Endothelial cell of umbilical vein (primary cell): ENCODE data around the gene CNKSR3. TPM values are rescaled to one million over a fixed set of nuclear protein-coding genes. Genes with fewer than 3 reads are reported as not detected.

Source experiments
- BruUV-seq: library from RNA; stranded (reverse); fragments of 400-500 nt; replicated peaks from 2 replicates; lab custom pipeline; 2021; lab: Mats Ljungman, UMichigan
- CTCF ChIA-PET: fragments of 300-600, 350-600 bp; sonication (Branson Sonifier 250); formaldehyde crosslinking; loops from one replicate; lab custom pipeline; 2021; ENCODE audit warnings: antibody characterized with exemption, inconsistent platforms; lab: Charles Lee
- POLR2A ChIA-PET: fragments of 300-600, 350-600 bp; sonication (Branson Sonifier 250); formaldehyde crosslinking; loops from one replicate; lab custom pipeline; 2021; ENCODE audit warnings: antibody characterized with exemption, inconsistent platforms; lab: Charles Lee
- DNase-seq: peaks from one replicate; pipeline ENCODE4 v3.0.0-alpha.2; 2011; ENCODE audit warnings: low read depth, low spot score
- FAIRE-seq: peaks from 2 replicates; lab custom pipeline; 2011; peaks lifted over from hg19 to GRCh38; lab: Jason Lieb, UNC
- H2AFZ ChIP-seq: 2 replicates; pipeline ENCODE4 v1.6.0; 2012; ENCODE audit warnings: low read depth, low read length, control low read depth, inconsistent platforms
- H3K27ac ChIP-seq: 2 replicates; pipeline ENCODE4 v1.5.1; 2011; ENCODE audit warnings: low read depth, mild to moderate bottlenecking, control low read depth, low read length, moderate library complexity; ENCODE audit not compliant: insufficient read depth
- H3K27me3 ChIP-seq, 2 experiments: 2 replicates each; pipeline versions ENCODE4 v1.6.0 to v1.6.1; 2011; ENCODE audit warnings: low read length in 2 of 2, mixed read lengths in 1 of 2; ENCODE audit not compliant: control insufficient read depth in 2 of 2, insufficient read depth in 2 of 2
- H3K36me3 ChIP-seq, 2 experiments: 2 replicates in 1 of 2; 3 replicates in 1 of 2; pipeline ENCODE4 v1.5.1; 2011; ENCODE audit warnings: low read length in 2 of 2, mild to moderate bottlenecking in 1 of 2, moderate library complexity in 1 of 2; ENCODE audit not compliant: control insufficient read depth in 2 of 2, insufficient read depth in 2 of 2; ENCODE audit errors: extremely low read depth in 1 of 2
- H3K4me1 ChIP-seq: 3 replicates; pipeline ENCODE4 v1.5.1; 2011; ENCODE audit warnings: mild to moderate bottlenecking, low read length; ENCODE audit not compliant: control insufficient read depth, insufficient read depth; ENCODE audit errors: extremely low read depth
- H3K4me2 ChIP-seq: 2 replicates; pipeline ENCODE4 v1.6.1; 2011; ENCODE audit warnings: low read length, control low read depth, mixed read lengths; ENCODE audit not compliant: insufficient read depth
- H3K4me3 ChIP-seq, 3 experiments: fragments of 200-600 bp in 1 of 3; sonication (generic), shearing (Covaris generic) in 1 of 3; replicated peaks in 1 of 3; 2 replicates each; pipeline ENCODE4 v1.5.1; 2011 to 2016; ENCODE audit warnings: control low read depth in 3 of 3, low read length in 3 of 3, mild to moderate bottlenecking in 2 of 3, inconsistent platforms in 1 of 3, low read depth in 1 of 3, moderate library complexity in 1 of 3; ENCODE audit not compliant: insufficient read depth in 1 of 3
- H3K79me2 ChIP-seq: 2 replicates; pipeline ENCODE4 v1.6.0; 2012; ENCODE audit warnings: low read length, inconsistent platforms; ENCODE audit not compliant: control insufficient read depth, insufficient read depth
- H3K9ac ChIP-seq: replicated peaks from 2 replicates; pipeline ENCODE3; 2011; ENCODE audit warnings: low read length, control low read depth; ENCODE audit not compliant: insufficient read depth; ENCODE audit errors: extremely low read depth
- H3K9me1 ChIP-seq: replicated peaks from 3 replicates; pipeline ENCODE4 v1.6.0; 2011; ENCODE audit warnings: mild to moderate bottlenecking, low read length; ENCODE audit not compliant: control insufficient read depth, insufficient read depth; ENCODE audit errors: extremely low read depth
- H3K9me3 ChIP-seq: replicated peaks from 2 replicates; pipeline ENCODE4 v1.5.1; 2012; ENCODE audit warnings: low read length, inconsistent platforms; ENCODE audit not compliant: control insufficient read depth, insufficient read depth
- H4K20me1 ChIP-seq: replicated peaks from 2 replicates; pipeline ENCODE3; 2011; ENCODE audit warnings: mild to moderate bottlenecking, low read length; ENCODE audit not compliant: control insufficient read depth, insufficient read depth; ENCODE audit errors: extremely low read depth
- EZH2 ChIP-seq: IDR thresholded peaks from 2 replicates; pipeline ENCODE4 v1.6.1; 2012; ENCODE audit warnings: borderline replicate concordance, low read depth, mild to moderate bottlenecking, moderate library complexity, low read length, inconsistent platforms; ENCODE audit not compliant: severe bottlenecking
- FOS ChIP-seq: IDR thresholded peaks from 2 replicates; pipeline ENCODE4 v1.6.1; 2011; ENCODE audit warnings: mild to moderate bottlenecking, low read length, moderate library complexity, borderline replicate concordance; ENCODE audit not compliant: insufficient read depth
- GATA2 ChIP-seq: IDR thresholded peaks from 2 replicates; pipeline ENCODE4 v1.7.0; 2011; ENCODE audit warnings: low read depth, mild to moderate bottlenecking, moderate library complexity, mixed read lengths, low read length; ENCODE audit not compliant: insufficient read length, insufficient read depth
- JUN ChIP-seq: IDR thresholded peaks from 2 replicates; pipeline ENCODE4 v1.6.1; 2011; ENCODE audit warnings: borderline replicate concordance, low read depth; ENCODE audit not compliant: insufficient read length, insufficient read depth
- MYC ChIP-seq: IDR thresholded peaks from one replicate; pipeline ENCODE4 v1.6.1; 2011; ENCODE audit warnings: mild to moderate bottlenecking, low read depth, low read length
- POLR2A ChIP-seq: IDR thresholded peaks from 2 replicates; pipeline ENCODE4 v1.6.1; 2012; ENCODE audit warnings: low read depth, mild to moderate bottlenecking, control low read depth, low read length
- POLR2AphosphoS5 ChIP-seq: IDR thresholded peaks from 2 replicates; pipeline ENCODE4 v1.6.1; 2012; ENCODE audit warnings: low read depth, mild to moderate bottlenecking, control low read depth, low read length, moderate library complexity; ENCODE audit not compliant: insufficient read depth
- dilution Hi-C: fragments of 300-500 bp; cut with MboI; formaldehyde crosslinking; loops from one replicate; pipeline ENCODE4 v1.15.0; 2019; ENCODE audit warnings: low sequenced_read_pairs; ENCODE audit not compliant: extremely low pct_ligation_motif_present
- intact Hi-C: fragments of 100-400 bp; cut with micrococcal nuclease; formaldehyde crosslinking; loops from one replicate; pipeline ENCODE4 v1.10.0; 2022
- polyA plus RNA-seq, 4 experiments: library from polyadenylated mRNA; depleted of rRNA in 3 of 4; stranded (reverse) in 3 of 4; unstranded in 1 of 4; fragments of >200 nt; gene quantifications; 2 replicates each; pipeline versions ENCODE4 v1.2.1 to v1.2.3, GENCODE V29; 2011 to 2012; ENCODE audit warnings: missing spikeins in 1 of 4
- total RNA-seq: library from RNA; stranded (reverse); gene quantifications from 2 replicates; pipeline ENCODE4 v1.2.3, GENCODE V29; 2021
- TF ChIP-seq, protein P1 (sequence below): IDR thresholded peaks from 2 replicates; pipeline ENCODE4 v1.6.1; 2011; ENCODE audit not compliant: insufficient read depth, insufficient read length
- TF ChIP-seq, protein P2 (sequence below), 2 donors: IDR thresholded peaks; 1 replicate in 1 of 2; 2 replicates in 1 of 2; pipeline ENCODE4 v1.5.1; 2011; ENCODE audit warnings: low read length in 2 of 2, mild to moderate bottlenecking in 2 of 2, moderate library complexity in 2 of 2, control low read depth in 1 of 2, inconsistent platforms in 1 of 2, low read depth in 1 of 2; ENCODE audit not compliant: insufficient read depth in 1 of 2; ENCODE audit errors: extremely low read depth in 1 of 2

Gene CNKSR3
- total and polyA plus RNA-seq, 2 donors (not counting 3 experiments of a cell fraction or from before 2014, with no cell fraction given) = 2.3 to 15.6 TPM

DNA sequence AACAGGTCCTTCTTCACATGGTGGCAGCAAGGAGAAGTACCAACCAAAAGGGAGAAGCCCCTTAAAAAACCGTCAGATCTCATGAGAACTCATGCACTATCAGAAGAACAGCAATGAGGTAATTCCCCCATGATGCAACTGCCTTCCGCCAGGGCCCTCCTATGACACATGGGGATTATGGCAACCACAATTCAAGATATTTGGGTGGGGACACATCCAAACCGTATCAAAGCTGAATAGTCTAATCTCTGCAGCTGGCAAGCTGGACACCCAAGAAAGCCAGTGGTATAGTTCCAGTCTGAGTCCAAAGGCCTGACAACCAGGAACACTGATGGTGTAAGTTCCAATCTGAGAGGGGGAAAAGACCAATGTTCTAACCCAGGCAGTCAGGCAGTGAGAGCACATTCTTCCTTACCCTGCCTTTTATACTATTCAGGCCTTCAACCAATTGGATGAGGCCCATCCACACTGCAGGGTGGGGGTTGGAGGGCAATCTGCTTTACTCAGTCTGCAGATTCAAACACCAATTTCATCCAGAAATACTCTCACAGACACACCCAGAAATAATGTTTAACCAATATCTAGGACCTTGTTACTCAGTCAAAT is 17.9 kb upstream of the CNKSR3 start:
- H3K9me1 ChIP-seq = no peaks in the 10 kb centered on the region
- TF ChIP-seq JUN (no peak), POLR2A (no peak), MYC (no peak), EZH2 (no peak), GATA2 (no peak), POLR2AphosphoS5 (no peak), FOS (no peak)
- TF ChIP-seq, protein P1, sequence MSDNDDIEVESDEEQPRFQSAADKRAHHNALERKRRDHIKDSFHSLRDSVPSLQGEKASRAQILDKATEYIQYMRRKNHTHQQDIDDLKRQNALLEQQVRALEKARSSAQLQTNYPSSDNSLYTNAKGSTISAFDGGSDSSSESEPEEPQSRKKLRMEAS = no peak
- TF ChIP-seq, protein P2, sequence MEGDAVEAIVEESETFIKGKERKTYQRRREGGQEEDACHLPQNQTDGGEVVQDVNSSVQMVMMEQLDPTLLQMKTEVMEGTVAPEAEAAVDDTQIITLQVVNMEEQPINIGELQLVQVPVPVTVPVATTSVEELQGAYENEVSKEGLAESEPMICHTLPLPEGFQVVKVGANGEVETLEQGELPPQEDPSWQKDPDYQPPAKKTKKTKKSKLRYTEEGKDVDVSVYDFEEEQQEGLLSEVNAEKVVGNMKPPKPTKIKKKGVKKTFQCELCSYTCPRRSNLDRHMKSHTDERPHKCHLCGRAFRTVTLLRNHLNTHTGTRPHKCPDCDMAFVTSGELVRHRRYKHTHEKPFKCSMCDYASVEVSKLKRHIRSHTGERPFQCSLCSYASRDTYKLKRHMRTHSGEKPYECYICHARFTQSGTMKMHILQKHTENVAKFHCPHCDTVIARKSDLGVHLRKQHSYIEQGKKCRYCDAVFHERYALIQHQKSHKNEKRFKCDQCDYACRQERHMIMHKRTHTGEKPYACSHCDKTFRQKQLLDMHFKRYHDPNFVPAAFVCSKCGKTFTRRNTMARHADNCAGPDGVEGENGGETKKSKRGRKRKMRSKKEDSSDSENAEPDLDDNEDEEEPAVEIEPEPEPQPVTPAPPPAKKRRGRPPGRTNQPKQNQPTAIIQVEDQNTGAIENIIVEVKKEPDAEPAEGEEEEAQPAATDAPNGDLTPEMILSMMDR (IDR thresholded peaks at IDR 0.05; ENCODE audit: extremely low read depth in 1 of 2, insufficient read depth in 1 of 2, low read depth in 1 of 2, low read length in 2 of 2) = no peak
- intact Hi-C loops = no loop called here
- CTCF ChIA-PET = no interaction called here
- no peaks in the 10 kb centered on the region for H4K20me1 ChIP-seq
- H3K36me3 ChIP-seq = no peaks in the 10 kb centered on the region
- no peak for FAIRE-seq
- H2AFZ ChIP-seq = no peak overlapping the region
- POLR2A ChIA-PET = no interaction called here
- H3K9me3 ChIP-seq = no peaks in the 10 kb centered on the region
- no peaks in the 10 kb centered on the region for H3K27me3 ChIP-seq
- no peak overlapping the region for H3K4me3 ChIP-seq
- H3K4me2 ChIP-seq = no peak overlapping the region
- H3K4me1 ChIP-seq = peaks cover 5% of the 10 kb centered on the region
- H3K27ac ChIP-seq = no peak overlapping the region
- BruUV-seq = no TSS peak
- H3K79me2 ChIP-seq = no peaks in the 10 kb centered on the region
- DNase-seq = no peak
- no peak overlapping the region for H3K9ac ChIP-seq
- dilution Hi-C loops = no loop called here
